Small intestine (tissue), 7 donors: Measurements from ENCODE around the gene ACSF3. TPM values are rescaled to one million over a fixed set of nuclear protein-coding genes. Genes with fewer than 3 reads are reported as not detected.

Experiments used
- DNase-seq, 2 donors: peaks; one replicate each; pipeline versions ENCODE4 v3.0.0 to v3.0.0-alpha.2; 2013
- FAIRE-seq: peaks from 2 replicates; lab custom pipeline; 2012; peaks lifted over from hg19 to GRCh38; lab: Jason Lieb, UNC
- H3K27ac ChIP-seq, 3 donors: one replicate each; pipeline ENCODE4 v1.5.1; 2013; ENCODE audit warnings: low read length in 2 of 3, mild to moderate bottlenecking in 2 of 3, control low read depth in 1 of 3, inconsistent platforms in 1 of 3, low read depth in 1 of 3, moderate library complexity in 1 of 3
- H3K27me3 ChIP-seq, 3 donors: one replicate each; pipeline ENCODE4 v1.6.1; 2013; ENCODE audit warnings: low read length in 3 of 3, inconsistent platforms in 1 of 3; ENCODE audit not compliant: control insufficient read depth in 3 of 3, insufficient read depth in 3 of 3
- H3K36me3 ChIP-seq, 3 donors: one replicate each; pipeline ENCODE4 v1.6.1; 2013; ENCODE audit warnings: low read length in 3 of 3, inconsistent platforms in 1 of 3, low read depth in 1 of 3, mild to moderate bottlenecking in 1 of 3, moderate library complexity in 1 of 3; ENCODE audit not compliant: control insufficient read depth in 3 of 3, insufficient read depth in 2 of 3
- H3K4me1 ChIP-seq, 3 donors: one replicate each; pipeline ENCODE4 v1.6.1; 2013; ENCODE audit warnings: low read length in 2 of 3, inconsistent platforms in 1 of 3, low read depth in 1 of 3, mild to moderate bottlenecking in 1 of 3, moderate library complexity in 1 of 3; ENCODE audit not compliant: control insufficient read depth in 3 of 3, insufficient read depth in 2 of 3
- H3K4me3 ChIP-seq, 3 donors: one replicate each; pipeline ENCODE4 v1.5.1; 2013; ENCODE audit warnings: low read length in 3 of 3, control low read depth in 1 of 3, inconsistent platforms in 1 of 3, low read depth in 1 of 3, mild to moderate bottlenecking in 1 of 3, moderate library complexity in 1 of 3
- H3K9me3 ChIP-seq, 2 donors: one replicate each; pipeline ENCODE4 v1.6.1; 2013; ENCODE audit warnings: low read depth in 1 of 2, low read length in 1 of 2; ENCODE audit not compliant: control insufficient read depth in 2 of 2, insufficient read depth in 1 of 2
- WGBS, 3 donors: extraction: QIAGEN DNeasy Blood & Tissue Kit; methylation state at CpG; one replicate each; pipeline ENCODE4 v1.1.7; 2013; 5-methylcytosine and 5-hydroxymethylcytosine counted together
- polyA plus RNA-seq, 4 donors: library from polyadenylated mRNA; stranded (reverse) in 3 of 4; unstranded in 1 of 4; fragments of 200-250 nt in 3 of 4; fragments of 120-200 nt in 1 of 4; gene quantifications; one replicate each; pipeline versions ENCODE4 v1.2.1 to v1.2.3, GENCODE V29; 2013
- donor health status: healthy with polysubstance abuse.
- donor health status: control.
- donor health status: control.
- donor health status: Bipolar disorder and iron deficiency.
- donor health status: healthy.

The ACSF3 gene
- polyA plus RNA-seq, 4 donors: 35.3 to 93.7 (median 58.7) TPM

GRCh38 chr16:89176147-89176690 is 82.6 kb downstream of the ACSF3 start:
- FAIRE-seq: no peak

GRCh38 chr16:89176717-89177116 is 83.1 kb downstream of the ACSF3 start:
- DNase-seq (no peak), FAIRE-seq (no peak)
- peaks cover 0 to 7% (median 0%) of the 10 kb centered on the region in 3 donors for H3K4me1 ChIP-seq
- 63 to 92% (median 89%) methylated on average over 6 to 9 of the region's 9 CpGs for WGBS, 3 donors
- no peak overlapping the region for H3K27ac ChIP-seq
- H3K4me3 ChIP-seq: no peak overlapping the region
- no peaks in the 10 kb centered on the region for H3K36me3 ChIP-seq
- H3K27me3 ChIP-seq: peaks cover 0 to 29% (median 0%) of the 10 kb centered on the region in 3 donors
- H3K9me3 ChIP-seq: no peaks in the 10 kb centered on the region

More at GRCh38 chr16:89176147-89176690, 82.6 kb downstream of the ACSF3 start:
- WGBS, 3 donors: 64 to 85% (median 68%) methylated on average over 25 to 27 of the region's 27 CpGs
- Histone ChIP-seq H3K36me3 (no peaks in the 10 kb centered on the region), H3K27ac (no peak overlapping the region), H3K27me3 (peaks cover 0 to 31% (median 0%) of the 10 kb centered on the region in 3 donors), H3K4me3 (no peak overlapping the region), H3K4me1 (peaks cover 0 to 8% (median 0%) of the 10 kb centered on the region in 3 donors), H3K9me3 (no peaks in the 10 kb centered on the region)
- DNase-seq: no peak

GRCh38 chr16:89177501-89177900 is 83.8 kb downstream of the ACSF3 start:
- H3K27me3 ChIP-seq: peaks cover 0 to 22% (median 0%) of the 10 kb centered on the region in 3 donors
- no peaks in the 10 kb centered on the region for H3K9me3 ChIP-seq
- FAIRE-seq (no peak), DNase-seq (no peak)
- H3K27ac ChIP-seq: no peak overlapping the region
- no peak overlapping the region for H3K4me3 ChIP-seq
- H3K36me3 ChIP-seq: no peaks in the 10 kb centered on the region
- H3K4me1 ChIP-seq: peaks cover 0 to under 1% (median 0%) of the 10 kb centered on the region in 3 donors
- 65 to 77% (median 68%) methylated on average over 9 to 12 of the region's 12 CpGs for WGBS, 3 donors

GRCh38 chr16:89178453-89179147 is 84.9 kb downstream of the ACSF3 start:
- 59 to 76% (median 71%) methylated on average over 23 to 24 of the region's 24 CpGs for WGBS, 3 donors
- Histone ChIP-seq H3K4me3 (no peak overlapping the region), H3K27ac (no peak overlapping the region), H3K27me3 (peaks cover 0 to 16% (median 0%) of the 10 kb centered on the region in 3 donors), H3K9me3 (no peaks in the 10 kb centered on the region), H3K36me3 (no peaks in the 10 kb centered on the region), H3K4me1 (no peaks in the 10 kb centered on the region)
- no peak for DNase-seq
- no peak for FAIRE-seq

- H3K9me3 ChIP-seq: no peaks in the 10 kb centered on the region
- peaks cover 0 to 16% (median 0%) of the 10 kb centered on the region in 3 donors for H3K27me3 ChIP-seq
- 71 to 88% (median 78%) methylated on average over 15 to 19 of the region's 19 CpGs for WGBS, 3 donors
- H3K4me3 ChIP-seq: no peak overlapping the region
- DNase-seq (no peak), FAIRE-seq (no peak)
- no peaks in the 10 kb centered on the region for H3K36me3 ChIP-seq
- H3K27ac ChIP-seq: no peak overlapping the region
- no peaks in the 10 kb centered on the region for H3K4me1 ChIP-seq
These were observed 85.5 kb downstream of the ACSF3 start for GRCh38 chr16:89179148-89179484.

- no peak for FAIRE-seq
- Histone ChIP-seq H3K4me1 (no peaks in the 10 kb centered on the region), H3K27me3 (peaks cover 0 to 15% (median 0%) of the 10 kb centered on the region in 3 donors), H3K4me3 (no peak overlapping the region), H3K36me3 (no peaks in the 10 kb centered on the region), H3K27ac (no peak overlapping the region), H3K9me3 (no peaks in the 10 kb centered on the region)
- DNase-seq: no peak
- 83 to 84% (median 84%) methylated on average over 21 to 25 of the region's 25 CpGs for WGBS, 3 donors
These were observed 86.1 kb downstream of the ACSF3 start for GRCh38 chr16:89179656-89180315.

GRCh38 chr16:89183463-89183862 is 89.8 kb downstream of the ACSF3 start:
- no peak overlapping the region for H3K4me3 ChIP-seq
- no peaks in the 10 kb centered on the region for H3K9me3 ChIP-seq
- no peaks in the 10 kb centered on the region for H3K4me1 ChIP-seq
- FAIRE-seq (no peak), DNase-seq (no peak)
- peaks cover 0 to 13% (median 0%) of the 10 kb centered on the region in 3 donors for H3K27me3 ChIP-seq
- no peak overlapping the region for H3K27ac ChIP-seq
- 20 to 41% (median 27%) methylated on average over 13 of the region's 13 CpGs for WGBS, 3 donors
- H3K36me3 ChIP-seq: no peaks in the 10 kb centered on the region

- no peaks in the 10 kb centered on the region for H3K36me3 ChIP-seq
- no peak overlapping the region for H3K27ac ChIP-seq
- FAIRE-seq (no peak), DNase-seq (no peak)
- H3K9me3 ChIP-seq: no peaks in the 10 kb centered on the region
- 60 to 71% (median 61%) methylated on average over 25 to 26 of the region's 26 CpGs for WGBS, 3 donors
- no peaks in the 10 kb centered on the region for H3K4me1 ChIP-seq
- peaks cover 0 to 13% (median 0%) of the 10 kb centered on the region in 3 donors for H3K27me3 ChIP-seq
- H3K4me3 ChIP-seq: no peak overlapping the region
These were observed 90.5 kb downstream of the ACSF3 start for GRCh38 chr16:89183975-89184676.
